ENCODE data around the gene RAPGEF1.

Gene RAPGEF1

DNA sequence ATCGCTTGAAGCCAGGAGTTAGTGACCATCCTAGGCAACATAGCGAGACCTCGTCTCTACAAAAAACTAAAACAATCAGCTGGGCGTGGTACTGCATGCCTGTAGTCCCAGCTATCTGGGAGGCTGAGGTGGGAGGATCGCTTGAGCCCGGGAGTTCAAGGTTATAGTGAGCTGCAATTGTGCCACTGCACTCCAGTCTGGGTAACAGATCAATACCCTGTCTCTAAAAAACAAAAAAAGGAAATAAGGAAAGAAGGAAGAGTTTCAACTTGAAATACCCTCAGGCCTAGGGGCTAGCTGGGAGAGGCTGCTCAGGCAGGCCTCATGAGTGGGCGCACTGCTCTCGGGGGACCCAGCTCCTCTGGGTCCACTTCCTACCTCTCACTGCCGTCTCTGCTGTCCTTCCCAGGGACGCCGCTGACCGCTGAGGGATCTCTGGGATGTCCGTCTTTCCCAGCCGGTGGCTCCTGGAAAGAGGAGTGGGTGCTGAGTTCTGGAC is 138.1 kb downstream of the RAPGEF1 start:
- FAIRE-seq: no peak

- FAIRE-seq: no peak
These were observed 141.8 kb downstream of the RAPGEF1 start for GRCh38 chr9:131598121-131598520.

GRCh38 chr9:131597246-131597645 is 142.6 kb downstream of the RAPGEF1 start:
- FAIRE-seq: no peak

GRCh38 chr9:131596430-131596743 is 143.5 kb downstream of the RAPGEF1 start:
- FAIRE-seq: no peak

- FAIRE-seq: no peak
These were observed 144.0 kb downstream of the RAPGEF1 start for GRCh38 chr9:131595696-131596429.

DNA sequence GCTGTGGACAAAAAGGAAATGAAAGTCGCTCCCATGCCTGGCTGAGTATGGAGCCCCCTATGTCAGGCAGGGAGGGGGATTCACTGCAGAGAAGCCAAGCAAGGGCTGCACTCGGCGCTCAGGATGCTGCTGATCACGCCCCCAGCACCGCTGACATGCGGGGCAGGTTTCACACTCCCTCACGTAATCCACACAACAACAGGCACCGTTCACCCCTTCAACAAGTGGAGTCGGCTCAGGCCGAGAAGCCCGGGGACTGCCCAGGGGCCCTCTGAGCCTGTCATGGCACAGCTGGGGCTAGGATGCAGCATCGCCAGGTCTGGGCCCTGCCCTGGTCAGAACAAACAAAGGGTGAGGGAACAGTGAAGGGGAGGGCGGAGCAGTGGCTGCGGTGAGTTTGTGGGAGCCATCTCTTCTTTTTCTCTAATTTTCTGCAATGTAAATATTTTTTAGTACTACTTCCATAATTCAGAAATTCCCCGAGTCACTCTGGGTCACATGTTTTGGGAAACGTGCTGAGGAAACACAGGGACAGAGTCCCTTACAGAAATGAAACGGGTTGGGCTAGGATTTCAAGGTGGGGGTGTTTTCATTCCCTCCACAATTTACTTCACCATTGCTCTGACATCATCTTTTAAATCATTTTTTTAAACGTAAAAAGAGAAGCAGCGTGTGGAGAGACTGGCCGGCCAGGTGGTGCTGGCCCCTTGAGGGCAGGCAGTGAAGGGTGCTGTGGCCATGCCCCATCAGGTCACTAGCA is 144.8 kb downstream of the RAPGEF1 start:
- FAIRE-seq: no peak

GRCh38 chr9:131593936-131594665 is 145.8 kb downstream of the RAPGEF1 start:
- FAIRE-seq: no peak

GRCh38 chr9:131593091-131593820 is 146.6 kb downstream of the RAPGEF1 start:
- no peak for FAIRE-seq

DNA sequence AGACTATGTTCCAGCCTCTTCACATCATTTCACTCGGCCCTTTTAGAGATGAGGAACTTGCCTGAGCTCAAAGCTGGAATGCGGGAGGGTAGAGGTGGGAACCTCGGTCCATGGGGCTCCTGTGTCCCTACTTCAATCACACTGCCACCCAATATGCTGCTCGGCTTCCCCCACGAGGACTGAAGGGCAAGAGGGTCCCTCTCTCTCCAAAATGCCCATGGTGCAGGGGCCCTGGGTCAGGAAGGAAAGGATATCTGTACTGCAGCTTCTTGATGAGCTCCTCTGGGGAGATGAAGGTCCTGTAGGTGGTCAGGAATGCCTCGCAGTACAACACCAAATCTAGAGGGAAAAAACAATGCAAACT is 148.0 kb downstream of the RAPGEF1 start:
- no peak for FAIRE-seq

- FAIRE-seq: no peak
These were observed 148.7 kb downstream of the RAPGEF1 start for GRCh38 chr9:131590907-131591844.

GRCh38 chr9:131590449-131590848 is 149.4 kb downstream of the RAPGEF1 start:
- FAIRE-seq: no peak

GRCh38 chr9:131589993-131590392 is 149.9 kb downstream of the RAPGEF1 start:
- no peak for FAIRE-seq

DNA sequence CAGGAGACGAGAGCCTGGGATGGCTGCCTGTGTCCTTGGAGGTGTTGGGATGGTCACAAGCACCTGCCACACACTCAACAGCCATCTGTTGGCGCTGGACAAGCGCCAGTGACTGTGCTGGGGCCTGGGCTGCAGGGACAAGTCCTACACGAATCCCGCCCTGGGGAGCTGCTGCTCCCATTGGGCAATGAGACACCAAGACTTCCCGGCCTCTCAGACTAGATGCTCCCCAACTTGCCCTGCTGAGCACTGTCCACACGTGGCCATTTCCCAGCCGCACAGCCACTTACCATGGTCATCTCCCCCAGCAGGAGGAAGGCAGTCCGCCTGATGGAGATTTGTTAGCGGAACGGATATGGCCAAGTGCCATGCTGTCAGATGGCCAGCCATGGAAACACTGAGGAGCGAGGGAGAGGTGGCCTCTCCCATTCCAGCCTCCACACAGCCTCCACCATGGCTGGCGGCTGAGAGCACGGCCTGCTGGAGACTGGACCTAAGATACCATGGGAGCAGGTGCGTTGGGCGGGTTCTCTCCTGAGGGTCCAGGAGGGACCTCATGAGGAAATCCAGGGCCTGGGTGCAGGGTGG is 150.7 kb downstream of the RAPGEF1 start:
- no peak for FAIRE-seq

GRCh38 chr9:131588396-131588795 is 151.5 kb downstream of the RAPGEF1 start:
- FAIRE-seq: no peak

DNA sequence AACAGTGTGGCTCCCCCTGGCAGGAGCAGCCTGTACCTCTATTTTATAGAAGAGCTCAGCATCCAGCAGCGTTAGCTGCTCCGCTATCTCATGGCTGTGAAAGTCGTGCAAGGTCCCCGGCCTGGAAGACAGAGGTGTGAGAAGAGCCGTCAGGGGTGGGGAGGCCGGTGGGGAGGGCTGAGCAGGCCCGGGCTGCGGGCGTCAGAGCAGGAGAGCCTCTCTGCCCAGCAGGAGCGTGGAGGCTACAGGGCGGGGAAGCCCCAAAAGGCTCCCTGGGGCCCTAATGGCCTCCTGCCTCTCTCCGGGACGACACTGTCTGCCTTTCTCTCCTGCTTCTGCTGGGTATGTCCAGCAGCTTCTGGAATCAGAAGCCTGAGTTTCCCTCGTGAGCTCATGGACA is 152.0 kb downstream of the RAPGEF1 start:
- no peak for FAIRE-seq

DNA sequence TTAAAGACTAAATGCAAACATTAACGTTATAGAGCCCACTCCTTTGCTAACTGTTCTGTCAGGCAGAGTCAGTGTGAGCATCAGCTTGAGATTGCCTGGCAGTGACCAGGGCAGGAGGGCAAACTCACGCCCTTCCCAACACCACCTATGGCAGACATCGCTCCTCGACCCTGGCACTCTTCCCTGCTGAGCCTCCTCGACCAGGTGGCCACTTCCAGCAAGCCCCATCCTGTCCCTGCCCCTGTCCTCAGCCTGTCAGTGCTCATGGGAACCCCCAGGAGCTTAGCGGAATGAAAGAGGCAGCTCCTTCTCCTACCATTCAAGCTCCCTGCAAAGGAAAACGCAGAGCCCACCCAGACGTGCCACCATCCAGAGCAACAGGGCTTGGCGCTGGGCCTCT is 152.5 kb downstream of the RAPGEF1 start:
- no peak for FAIRE-seq

GRCh38 chr9:131585375-131585774 is 154.5 kb downstream of the RAPGEF1 start:
- FAIRE-seq: no peak

DNA sequence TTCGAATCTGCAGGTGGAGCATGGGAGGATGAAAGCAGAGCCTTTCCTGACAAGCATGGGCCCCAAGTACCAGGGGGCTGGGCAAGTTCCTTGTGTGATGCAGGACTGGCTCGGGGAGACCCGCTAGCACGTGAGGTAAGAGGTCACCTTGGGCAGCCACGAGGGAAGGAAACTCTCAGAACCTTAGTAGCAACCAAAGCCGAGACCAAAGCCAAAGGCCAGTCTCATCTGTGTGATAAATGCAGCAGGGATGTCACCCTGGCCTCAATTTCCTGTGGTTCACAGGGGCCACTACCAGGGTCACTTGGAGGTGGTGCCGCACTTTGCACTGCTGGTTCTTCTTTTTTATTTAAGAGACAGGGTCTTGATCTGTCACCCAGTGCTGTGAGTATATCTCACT is 155.0 kb downstream of the RAPGEF1 start:
- no peak for FAIRE-seq

DNA sequence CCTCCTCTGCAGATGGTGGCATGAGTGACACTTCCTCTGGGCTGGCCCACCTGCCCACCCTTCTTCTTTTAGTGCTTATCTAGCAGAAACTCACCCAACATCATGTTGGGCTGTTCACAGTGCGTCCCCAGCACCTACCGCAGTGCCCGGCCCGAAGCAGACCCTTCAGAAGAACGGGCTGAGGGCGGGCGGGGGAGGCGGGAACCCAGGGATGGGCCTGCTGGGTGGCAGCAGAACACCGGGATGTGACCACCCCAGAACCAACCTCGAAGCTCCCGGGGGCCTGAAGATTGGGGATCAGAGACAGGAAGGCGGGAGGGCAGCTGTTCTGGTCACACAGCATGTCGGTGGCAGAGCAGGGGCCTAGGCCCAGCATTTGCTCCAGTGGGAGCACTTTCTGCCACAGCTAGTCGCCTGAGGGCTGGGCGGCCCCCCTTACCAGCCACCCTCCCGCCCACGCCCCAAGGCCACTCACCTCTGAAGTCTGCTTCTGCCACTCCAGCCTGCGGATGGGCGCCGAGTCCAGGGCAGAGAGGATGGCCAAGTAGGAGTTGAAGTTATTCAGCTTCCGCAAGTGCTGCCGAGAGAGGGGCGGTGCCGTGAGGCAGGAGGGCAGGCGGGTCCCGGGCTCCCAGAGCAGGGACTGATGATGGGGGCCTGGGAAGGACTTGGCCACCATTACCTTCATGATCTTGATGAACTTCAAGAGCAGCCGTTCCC is 155.9 kb downstream of the RAPGEF1 start:
- no peak for FAIRE-seq

DNA sequence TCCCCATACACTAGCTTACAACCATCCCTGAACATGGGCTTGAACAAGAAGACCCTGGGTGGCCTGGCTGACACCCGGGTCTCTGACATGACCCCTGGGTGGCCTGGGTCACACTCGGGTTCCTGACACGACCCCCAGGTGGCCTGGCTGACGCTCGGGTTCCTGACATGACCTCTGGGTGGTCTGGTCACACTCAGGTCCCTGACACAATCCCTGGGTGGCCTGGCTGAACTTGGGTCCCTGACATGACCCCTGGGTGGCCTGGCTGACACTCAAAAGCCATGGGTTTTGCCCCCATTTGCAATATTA is 156.6 kb downstream of the RAPGEF1 start:
- FAIRE-seq: no peak
